Keratinocyte (primary cell): ENCODE measurements around the gene ATXN8OS.
"Not testable (repeated sequence)": the region's sequence is repeated elsewhere in the genome, so short reads cannot be mapped to it uniquely, and the experiment has no call there.

Experiments
- CTCF ChIP-seq, 3 experiments: IDR thresholded peaks in 1 of 3; conservative IDR thresholded peaks in 1 of 3; optimal IDR thresholded peaks in 1 of 3; 2 replicates in 2 of 3; 3 replicates in 1 of 3; pipeline versions ENCODE3 to v1.5.1; 2011; ENCODE audit warnings: low read length in 3 of 3, mild to moderate bottlenecking in 3 of 3, moderate library complexity in 2 of 3, control low read depth in 1 of 3, inconsistent platforms in 1 of 3; ENCODE audit not compliant: insufficient read depth in 2 of 3; ENCODE audit errors: extremely low read depth in 1 of 3
- EZH2 ChIP-seq: IDR thresholded peaks from one replicate; pipeline ENCODE4 v1.6.1; 2012; ENCODE audit warnings: inconsistent platforms, mild to moderate bottlenecking, low read length, moderate library complexity

DNA sequence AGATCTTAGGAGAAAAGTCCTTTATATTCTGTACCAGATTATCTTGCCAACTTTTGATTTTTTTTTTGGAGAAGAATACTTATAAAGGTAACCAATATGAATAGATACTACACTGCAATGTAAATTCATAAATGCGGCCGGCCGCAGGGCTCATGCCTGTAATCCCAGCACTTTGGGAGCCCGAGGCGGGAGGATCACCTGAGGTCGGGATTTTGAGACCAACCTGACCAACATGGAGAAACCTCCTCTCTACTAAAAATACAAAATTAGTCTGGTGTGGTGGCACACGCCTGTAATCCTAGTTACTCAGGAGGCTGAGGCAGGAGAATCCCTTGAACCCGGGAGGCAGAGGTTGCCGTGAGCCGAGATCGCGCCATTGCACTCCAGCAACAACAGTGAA lies 35.0 kb downstream of the ATXN8OS start:
- not testable (repeated sequence) for TF ChIP-seq CTCF (optimal IDR thresholded peaks at IDR 0.05 in 1 of 3, IDR thresholded peaks at IDR 0.05 in 1 of 3, conservative IDR thresholded peaks at IDR 0.05 in 1 of 3; ENCODE audit: extremely low read depth in 1 of 3, insufficient read depth in 2 of 3, low read length in 3 of 3); EZH2
